Ishikawa (cell line): ENCODE measurements around the gene H2AZ2.
A peak's percentile ranks its signal among the peaks of the same experiment; 100 is the strongest.

ENCODE experiments used
- CEBPB ChIP-seq: IDR thresholded peaks from 2 replicates; pipeline ENCODE4 v1.6.1; 2012
- CREB1 ChIP-seq: IDR thresholded peaks from 2 replicates; pipeline ENCODE4 v1.6.1; 2012; ENCODE audit warnings: low read depth
- EGR1 ChIP-seq: IDR thresholded peaks from 2 replicates; pipeline ENCODE4 v1.6.1; 2012
- EP300 ChIP-seq: IDR thresholded peaks from 2 replicates; pipeline ENCODE4 v1.6.1; 2012; ENCODE audit warnings: borderline replicate concordance
- FOXM1 ChIP-seq: IDR thresholded peaks from 2 replicates; pipeline ENCODE4 v1.6.1; 2012; ENCODE audit warnings: low read depth, borderline replicate concordance
- MAX ChIP-seq: IDR thresholded peaks from 2 replicates; pipeline ENCODE4 v1.6.1; 2012
- NFIC ChIP-seq: IDR thresholded peaks from 2 replicates; pipeline ENCODE4 v1.6.1; 2012
- RAD21 ChIP-seq: IDR thresholded peaks from 2 replicates; pipeline ENCODE4 v1.6.1; 2012; ENCODE audit warnings: low read depth
- REST ChIP-seq: IDR thresholded peaks from 2 replicates; pipeline ENCODE4 v1.6.1; 2012; ENCODE audit warnings: low read depth, mild to moderate bottlenecking
- TAF1 ChIP-seq: IDR thresholded peaks from 2 replicates; pipeline ENCODE4 v1.6.1; 2012; ENCODE audit warnings: low read depth, mild to moderate bottlenecking
- TCF12 ChIP-seq: IDR thresholded peaks from 2 replicates; pipeline ENCODE4 v1.6.1; 2012; ENCODE audit warnings: low read depth
- TEAD4 ChIP-seq: IDR thresholded peaks from 2 replicates; pipeline ENCODE4 v1.6.1; 2012
- YY1 ChIP-seq: IDR thresholded peaks from 2 replicates; pipeline ENCODE4 v1.6.1; 2012; ENCODE audit warnings: low read depth
- ZBTB7A ChIP-seq: IDR thresholded peaks from 2 replicates; pipeline ENCODE4 v1.6.1; 2012; ENCODE audit warnings: low read depth
- TF ChIP-seq, protein P1 (sequence below): IDR thresholded peaks from 2 replicates; pipeline ENCODE4 v1.6.1; 2012

Gene H2AZ2

DNA sequence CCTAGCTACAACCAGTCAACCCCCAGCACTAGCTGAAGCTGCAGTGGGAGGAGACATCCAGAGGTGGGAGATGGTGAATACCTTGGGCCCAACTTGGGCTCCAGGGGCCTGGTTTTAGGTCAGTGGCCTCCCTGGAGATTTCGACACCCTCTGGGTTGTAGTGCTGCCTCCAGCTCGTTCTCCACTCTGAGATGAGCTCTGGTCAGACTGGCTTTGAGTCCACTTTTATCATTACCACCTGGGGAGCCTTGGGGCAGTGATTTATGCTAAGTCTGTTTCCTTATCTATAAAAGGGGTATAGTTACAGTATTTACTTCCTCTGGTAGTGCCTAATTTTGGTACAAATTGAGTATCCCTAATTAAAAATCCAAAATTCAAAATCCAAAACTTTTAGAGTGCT is 28.6 kb downstream of the H2AZ2 start:
- TF ChIP-seq, protein P1, sequence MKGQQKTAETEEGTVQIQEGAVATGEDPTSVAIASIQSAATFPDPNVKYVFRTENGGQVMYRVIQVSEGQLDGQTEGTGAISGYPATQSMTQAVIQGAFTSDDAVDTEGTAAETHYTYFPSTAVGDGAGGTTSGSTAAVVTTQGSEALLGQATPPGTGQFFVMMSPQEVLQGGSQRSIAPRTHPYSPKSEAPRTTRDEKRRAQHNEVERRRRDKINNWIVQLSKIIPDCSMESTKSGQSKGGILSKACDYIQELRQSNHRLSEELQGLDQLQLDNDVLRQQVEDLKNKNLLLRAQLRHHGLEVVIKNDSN = no peak
- no peak for TF ChIP-seq NFIC
- no peak for TF ChIP-seq TEAD4
- no peak for TF ChIP-seq RAD21

- no peak for TF ChIP-seq YY1
- TF ChIP-seq MAX = no peak
- peak; percentile 40 for TF ChIP-seq RAD21
- no peak for TF ChIP-seq EGR1
Measured at GRCh38 chr7:44814919-44815318, 33.0 kb downstream of the H2AZ2 start.

DNA sequence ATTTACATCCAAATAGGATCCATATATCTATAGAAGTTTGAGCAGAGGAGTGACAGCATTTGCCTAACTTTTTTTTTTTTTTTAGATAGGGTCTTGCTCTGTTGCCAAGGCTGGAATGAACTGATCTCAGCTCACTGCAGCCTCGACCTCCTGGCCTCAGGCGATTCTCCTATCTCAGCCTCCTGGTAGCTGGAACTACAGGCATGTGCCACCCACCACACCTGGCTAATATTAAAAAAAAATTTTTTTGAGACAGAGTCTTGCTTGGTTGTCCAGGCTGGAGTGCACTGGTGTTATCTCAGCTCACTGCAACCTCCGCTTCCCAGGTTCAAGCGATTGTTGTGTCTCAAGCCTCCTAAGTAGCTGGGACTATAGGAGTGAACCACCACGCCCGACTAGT is 36.3 kb downstream of the H2AZ2 start:
- no peak for TF ChIP-seq EP300
- TF ChIP-seq MAX = no peak
- no peak for TF ChIP-seq TEAD4
- no peak for TF ChIP-seq TAF1
- no peak for TF ChIP-seq CREB1
- TF ChIP-seq, protein P1 = no peak
- no peak for TF ChIP-seq CEBPB
- no peak for TF ChIP-seq REST
- TF ChIP-seq FOXM1 = no peak
- TF ChIP-seq YY1 = no peak

DNA sequence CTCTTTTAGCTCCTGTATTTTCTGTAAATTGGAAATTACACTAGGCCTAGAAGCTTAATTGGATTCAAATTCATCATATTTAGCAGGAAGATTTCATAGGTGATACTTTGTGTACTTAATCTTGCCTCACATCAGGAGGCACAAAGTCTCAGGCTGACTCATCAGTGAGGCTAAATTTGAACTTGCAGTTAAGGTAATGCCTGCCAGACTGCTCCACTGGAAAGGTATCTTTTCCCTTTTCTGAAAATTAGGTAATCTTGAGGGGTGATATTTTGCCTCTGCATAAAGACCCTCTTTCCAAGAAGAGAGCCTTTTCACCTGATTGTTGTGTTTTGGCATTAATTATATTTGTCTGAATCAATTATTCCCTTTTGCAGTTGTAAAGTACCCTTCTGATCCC is 36.8 kb downstream of the H2AZ2 start:
- no peak for TF ChIP-seq EGR1
- TF ChIP-seq CREB1 = no peak
- no peak for TF ChIP-seq FOXM1
- no peak for TF ChIP-seq MAX
- TF ChIP-seq NFIC = no peak
- TF ChIP-seq, protein P1 = no peak
- no peak for TF ChIP-seq REST
- TF ChIP-seq ZBTB7A = no peak
- TF ChIP-seq EP300 = no peak
- TF ChIP-seq TAF1 = no peak
- no peak for TF ChIP-seq YY1
- no peak for TF ChIP-seq TEAD4
- no peak for TF ChIP-seq RAD21
- TF ChIP-seq TCF12 = no peak
- TF ChIP-seq CEBPB = no peak

DNA sequence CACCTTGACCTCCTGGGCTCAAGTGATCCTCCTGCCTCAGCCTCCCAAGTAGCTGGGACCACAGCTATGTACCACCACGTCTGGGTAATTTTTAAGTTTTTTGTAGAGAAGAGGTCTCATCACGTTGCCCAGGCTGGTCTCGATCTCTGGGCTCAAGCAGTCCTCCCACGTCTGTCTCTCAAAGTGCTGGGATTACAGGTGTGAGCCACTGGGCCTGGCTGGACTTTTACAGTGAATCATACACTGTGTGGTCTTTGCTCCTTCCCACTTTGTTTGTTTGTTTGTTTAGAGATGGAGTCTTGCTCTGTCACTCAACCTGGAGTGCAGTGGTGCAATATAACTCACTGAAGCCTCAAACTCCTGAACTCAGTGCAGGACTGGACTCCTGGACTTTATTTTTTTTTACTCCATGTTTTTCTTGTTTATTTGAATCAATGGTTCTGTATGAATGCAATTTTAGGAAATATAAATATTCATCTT is 38.9 kb downstream of the H2AZ2 start:
- TF ChIP-seq FOXM1 (no peak), EP300 (no peak), MAX (no peak), NFIC (no peak)

DNA sequence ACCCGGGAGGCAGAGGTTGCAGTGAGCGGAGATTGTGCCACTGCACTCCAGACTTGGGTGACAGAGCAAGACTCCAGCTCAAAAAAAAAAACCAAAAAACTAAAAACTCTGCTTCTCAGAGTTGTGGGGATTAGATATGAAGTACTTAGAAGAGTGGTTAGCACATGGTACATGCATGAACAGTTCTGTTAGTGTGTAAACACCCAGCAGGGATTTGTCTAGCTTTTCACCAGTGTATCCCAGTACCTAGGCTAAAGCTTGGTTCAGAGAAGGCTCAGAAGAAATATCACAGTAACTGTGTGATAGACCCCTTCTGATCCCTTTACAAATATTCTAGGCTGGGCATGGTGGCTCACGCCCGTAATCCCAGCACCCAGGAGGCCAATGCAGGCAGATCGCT is 41.9 kb downstream of the H2AZ2 start:
- no peak for TF ChIP-seq TEAD4
- no peak for TF ChIP-seq CEBPB
- TF ChIP-seq REST = no peak
- TF ChIP-seq YY1 = no peak
- TF ChIP-seq EP300 = no peak
- TF ChIP-seq TCF12 = no peak
- no peak for TF ChIP-seq EGR1
- no peak for TF ChIP-seq NFIC
- no peak for TF ChIP-seq RAD21
- TF ChIP-seq FOXM1 = no peak
- TF ChIP-seq, protein P1 = no peak
- no peak for TF ChIP-seq MAX
